Astrocyte of the spinal cord (primary cell): ENCODE measurements around the gene RNF214.
"Not testable (repeated sequence)": the region's sequence is repeated elsewhere in the genome, so short reads cannot be mapped to it uniquely, and the experiment has no call there.

Source experiments
- DNase-seq: peaks from one replicate; pipeline ENCODE4 v3.0.0; 2011; ENCODE audit warnings: low read depth, low spot score
- H3K4me3 ChIP-seq: 2 replicates; pipeline ENCODE4 v1.5.1; 2011; ENCODE audit warnings: low read depth, mild to moderate bottlenecking, low read length, moderate library complexity
- CTCF ChIP-seq: IDR thresholded peaks from 2 replicates; pipeline ENCODE4 v1.5.1; 2012; ENCODE audit warnings: low read depth, mild to moderate bottlenecking, low read length, inconsistent platforms
- in situ Hi-C: cut with HindIII; loops from 2 replicates; pipeline ENCODE4 v1.10.0; 2017; ENCODE audit warnings: low sequenced_read_pairs

The RNF214 gene

GRCh38 chr11:117202386-117203068, 29.9 kb upstream of the RNF214 start:
- in situ Hi-C loops: no loop called here
- TF ChIP-seq CTCF: no peak
- peak overlapping the region; percentile 64 for H3K4me3 ChIP-seq
- DNase-seq: no peak

GRCh38 chr11:117203069-117203407, 29.4 kb upstream of the RNF214 start:
- no peak overlapping the region for H3K4me3 ChIP-seq
- in situ Hi-C loops: no loop called here
- TF ChIP-seq CTCF: no peak
- DNase-seq: no peak

GRCh38 chr11:117204283-117205080, 28.0 kb upstream of the RNF214 start:
- no peak for TF ChIP-seq CTCF
- no peak overlapping the region for H3K4me3 ChIP-seq
- in situ Hi-C loops: no loop called here
- no peak for DNase-seq

GRCh38 chr11:117205211-117205818, 27.2 kb upstream of the RNF214 start:
- no peak for DNase-seq
- H3K4me3 ChIP-seq: no peak overlapping the region
- in situ Hi-C loops: no loop called here
- no peak for TF ChIP-seq CTCF

- H3K4me3 ChIP-seq, DNase-seq, in situ Hi-C loops: not testable (repeated sequence)
Measured at GRCh38 chr11:117206111-117206510, 26.4 kb upstream of the RNF214 start.

GRCh38 chr11:117206859-117207258, 25.6 kb upstream of the RNF214 start:
- in situ Hi-C loops, H3K4me3 ChIP-seq, DNase-seq: not testable (repeated sequence)

GRCh38 chr11:117207481-117207880, 25.0 kb upstream of the RNF214 start:
- H3K4me3 ChIP-seq, in situ Hi-C loops, DNase-seq: not testable (repeated sequence)

- H3K4me3 ChIP-seq, in situ Hi-C loops, DNase-seq: not testable (repeated sequence)
Measured at GRCh38 chr11:117208710-117209109, 23.8 kb upstream of the RNF214 start.

- in situ Hi-C loops, H3K4me3 ChIP-seq: not testable (repeated sequence)
- peak; percentile 37 for DNase-seq
Measured at GRCh38 chr11:117209351-117210125, 22.9 kb upstream of the RNF214 start.
